ENCODE data around the gene TMPRSS13.

GRCh38 chr11:117906710-117907109 lies 22.5 kb downstream of the TMPRSS13 start:
- TF ChIP-seq CTCF (IDR thresholded peaks at IDR 0.05), result no peak
- no peak for TF ChIP-seq EP300 (IDR thresholded peaks at IDR 0.05)
- TF ChIP-seq POLR2A (IDR thresholded peaks at IDR 0.05), result no peak
- no peak for TF ChIP-seq POLR2AphosphoS5 (IDR thresholded peaks at IDR 0.05)

Measured in gastroesophageal sphincter (tissue), 3 donors.